Thyroid gland (tissue), 4 donors: ENCODE data around the gene RAD18. TPM values are rescaled to one million over a fixed set of nuclear protein-coding genes. Genes with fewer than 3 reads are reported as not detected.

Source experiments
- DNase-seq, 2 donors: peaks; one replicate each; pipeline ENCODE4 v3.0.0-alpha.2; 2019
- H3K27ac ChIP-seq, 3 donors: fragments of 200-600 bp; sonication (generic); 1 replicate in 2 of 3; 2 replicates in 1 of 3; pipeline ENCODE4 v1.5.1; 2016 to 2019; ENCODE audit warnings: mild to moderate bottlenecking in 1 of 3, moderate library complexity in 1 of 3
- H3K27me3 ChIP-seq: fragments of 200-600 bp; sonication (generic); one replicate; pipeline ENCODE4 v1.5.1; 2019
- H3K36me3 ChIP-seq, 2 donors: fragments of 200-600 bp; sonication (generic); one replicate each; pipeline ENCODE4 v1.5.1; 2016 to 2019
- H3K4me1 ChIP-seq, 2 donors: fragments of 200-600 bp; sonication (generic); one replicate each; pipeline ENCODE4 v1.5.1; 2017 to 2019
- H3K4me3 ChIP-seq, 3 donors: fragments of 200-600 bp; sonication (generic); replicated peaks in 1 of 3; 1 replicate in 2 of 3; 2 replicates in 1 of 3; pipeline ENCODE4 v1.5.1; 2016; ENCODE audit warnings: mild to moderate bottlenecking in 1 of 3
- H3K9me3 ChIP-seq: fragments of 200-600 bp; sonication (generic); one replicate; pipeline ENCODE4 v1.5.1; 2017
- CTCF ChIP-seq, 6 experiments: fragments of 200-600 bp in 3 of 6; fragments of 450-650 bp in 3 of 6; sonication (generic) in 3 of 6; IDR thresholded peaks; one replicate each; pipeline ENCODE4 v1.5.1; 2016 to 2019; ENCODE audit warnings: antibody characterized with exemption in 6 of 6, mild to moderate bottlenecking in 2 of 6, inconsistent platforms in 1 of 6, moderate library complexity in 1 of 6
- POLR2A ChIP-seq, 2 donors: fragments of 450-650 bp; IDR thresholded peaks; one replicate each; pipeline ENCODE4 v1.6.1; 2017; ENCODE audit warnings: antibody characterized with exemption in 2 of 2, mild to moderate bottlenecking in 2 of 2, moderate library complexity in 1 of 2
- WGBS, 2 donors: methylation state at CpG; one replicate each; pipeline ENCODE4 v1.1.5; 2017; 5-methylcytosine and 5-hydroxymethylcytosine counted together
- intact Hi-C: fragments of 100-400 bp; cut with DNase I; formaldehyde crosslinking; loops from one replicate; pipeline ENCODE4 v1.15.1; 2023
- total RNA-seq, 4 donors: library from RNA; depleted of rRNA; stranded (reverse); fragments of >200 nt; gene quantifications; one replicate each; pipeline ENCODE4 v1.2.3, GENCODE V29; 2016

Gene RAD18
- total RNA-seq = 10 to 100 TPM in 3 of 4 donors, 1 to 10 TPM in 1; 9.6 to 18.4 (median 10.5) TPM

GRCh38 chr3:8963137-8963853, at the start of gene RAD18:
Gene RAD18 (minus strand): TSS chr3:8963472. CDS start chr3:8963385, 87 bp downstream.
- Histone ChIP-seq H3K36me3 (no peaks in the 10 kb centered on the region), H3K27me3 (no peaks in the 10 kb centered on the region), H3K4me1 (peaks cover 11 to 12% of the 10 kb centered on the region in 2 donors), H3K9me3 (no peaks in the 10 kb centered on the region), H3K27ac (peak within 1 kb of the TSS; percentile 71 to 93 (median 84)), H3K4me3 (peak within 1 kb of the TSS; percentile 25 to 72 (median 63))
- WGBS, 2 donors = 1 to 2% methylated on average over 28 to 31 of the region's 45 CpGs
- peak; percentile 90 to 91 for DNase-seq
- TF ChIP-seq POLR2A (IDR thresholded peaks at IDR 0.05) = peak in 1 of 2 donors; percentile 19
- no peak for TF ChIP-seq CTCF (IDR thresholded peaks at IDR 0.05)
- intact Hi-C loops = no loop called here

GRCh38 chr3:9012521-9012920, 49.2 kb upstream of the RAD18 start:
- 93 to 94% methylated on average over 2 of the region's 2 CpGs for WGBS, 2 donors
- Histone ChIP-seq H3K9me3 (no peaks in the 10 kb centered on the region), H3K27me3 (no peaks in the 10 kb centered on the region), H3K4me3 (no peak overlapping the region), H3K27ac (no peak overlapping the region), H3K36me3 (no peaks in the 10 kb centered on the region), H3K4me1 (no peaks in the 10 kb centered on the region)
- no peak for DNase-seq
- intact Hi-C loops = no loop called here
- no peak for TF ChIP-seq CTCF (IDR thresholded peaks at IDR 0.05)
- TF ChIP-seq POLR2A (IDR thresholded peaks at IDR 0.05) = no peak

GRCh38 chr3:9009976-9010545, 46.8 kb upstream of the RAD18 start:
- 94 to 95% methylated on average over 10 to 11 of the region's 11 CpGs for WGBS, 2 donors
- intact Hi-C loops = no loop called here
- Histone ChIP-seq H3K4me3 (no peak overlapping the region), H3K4me1 (no peaks in the 10 kb centered on the region), H3K27ac (no peak overlapping the region), H3K27me3 (no peaks in the 10 kb centered on the region), H3K9me3 (no peaks in the 10 kb centered on the region), H3K36me3 (no peaks in the 10 kb centered on the region)
- DNase-seq = no peak
- TF ChIP-seq CTCF (IDR thresholded peaks at IDR 0.05) (no peak), POLR2A (IDR thresholded peaks at IDR 0.05) (no peak)

- no peak for DNase-seq
- intact Hi-C loops = no loop called here
- no peaks in the 10 kb centered on the region for H3K9me3 ChIP-seq
- H3K4me3 ChIP-seq = no peak overlapping the region
- no peak overlapping the region for H3K27ac ChIP-seq
- H3K4me1 ChIP-seq = no peaks in the 10 kb centered on the region
- WGBS, 2 donors = 60 to 67% methylated on average over 6 of the region's 6 CpGs
- TF ChIP-seq CTCF (IDR thresholded peaks at IDR 0.05) = no peak
- TF ChIP-seq POLR2A (IDR thresholded peaks at IDR 0.05) = no peak
- no peaks in the 10 kb centered on the region for H3K27me3 ChIP-seq
- no peaks in the 10 kb centered on the region for H3K36me3 ChIP-seq
Observed at GRCh38 chr3:9008550-9009255, 45.4 kb upstream of the RAD18 start.

- no peaks in the 10 kb centered on the region for H3K4me1 ChIP-seq
- intact Hi-C loops = no loop called here
- TF ChIP-seq POLR2A (IDR thresholded peaks at IDR 0.05) (no peak), CTCF (IDR thresholded peaks at IDR 0.05) (no peak)
- H3K27ac ChIP-seq = no peak overlapping the region
- DNase-seq = no peak
- no peaks in the 10 kb centered on the region for H3K27me3 ChIP-seq
- H3K36me3 ChIP-seq = no peaks in the 10 kb centered on the region
- no peaks in the 10 kb centered on the region for H3K9me3 ChIP-seq
- H3K4me3 ChIP-seq = no peak overlapping the region
- WGBS, 2 donors = 80 to 94% methylated on average over 2 of the region's 2 CpGs
Observed at GRCh38 chr3:9007928-9008327, 44.7 kb upstream of the RAD18 start.
